Measurements from ENCODE around the gene DTYMK.
"Not testable (repeated sequence)": the region's sequence is repeated elsewhere in the genome, so short reads cannot be mapped to it uniquely, and the experiment has no call there.

DTYMK gene, protein sequence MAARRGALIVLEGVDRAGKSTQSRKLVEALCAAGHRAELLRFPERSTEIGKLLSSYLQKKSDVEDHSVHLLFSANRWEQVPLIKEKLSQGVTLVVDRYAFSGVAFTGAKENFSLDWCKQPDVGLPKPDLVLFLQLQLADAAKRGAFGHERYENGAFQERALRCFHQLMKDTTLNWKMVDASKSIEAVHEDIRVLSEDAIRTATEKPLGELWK
- 5.6 to 9.1 (median 8.6) reads per million in 3 donors for total RNA-seq

DNA sequence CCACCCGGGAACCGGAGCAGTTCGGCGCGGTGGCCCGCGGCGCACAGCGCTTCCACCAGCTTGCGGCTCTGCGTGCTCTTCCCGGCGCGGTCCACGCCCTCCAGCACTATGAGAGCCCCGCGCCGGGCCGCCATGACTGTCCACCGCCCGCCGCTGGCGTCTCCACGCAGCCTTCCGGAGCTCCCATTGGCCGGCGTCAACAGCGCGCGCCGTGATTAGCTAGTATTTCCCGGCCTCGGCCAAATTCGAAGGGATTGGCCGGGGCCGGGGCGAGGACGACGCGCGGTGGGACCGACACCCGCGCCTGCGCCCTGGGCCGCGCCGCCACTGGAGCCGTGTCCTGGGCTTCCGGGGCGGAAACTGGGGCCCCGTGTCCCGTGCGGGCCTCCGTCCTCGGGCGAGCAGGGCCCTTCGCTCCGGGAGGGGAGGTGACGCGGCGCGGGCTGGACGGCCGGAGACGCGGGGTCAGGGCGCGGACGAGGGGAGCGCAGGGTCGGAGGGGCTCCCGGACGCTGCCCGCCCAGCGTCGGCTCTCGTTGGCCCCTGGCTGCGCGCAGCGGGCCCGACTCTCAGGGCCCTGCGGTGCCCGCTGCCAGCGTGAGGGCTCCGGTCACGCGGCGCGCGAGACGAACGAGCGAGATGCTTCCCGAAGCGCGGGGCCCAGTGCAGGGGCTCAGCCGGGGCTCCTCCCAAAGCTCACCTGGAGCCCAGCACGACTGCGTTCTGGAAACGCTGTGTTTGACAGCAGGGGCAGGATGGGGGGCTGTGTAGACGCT is at the start of gene DTYMK:
DTYMK (minus strand) TSS at position 166 of the 776 bp plus-strand sequence; CDS start at position 134, 32 bp downstream.
- Histone ChIP-seq H3K4me3 (ENCODE audit: insufficient read depth, low read depth, low read length, poor library complexity, severe bottlenecking) (peak within 1 kb of the TSS; percentile 92), H3K36me3 (ENCODE audit: control insufficient read depth, insufficient read depth, low read length) (peaks cover 11% of the 10 kb centered on the region)

DNA sequence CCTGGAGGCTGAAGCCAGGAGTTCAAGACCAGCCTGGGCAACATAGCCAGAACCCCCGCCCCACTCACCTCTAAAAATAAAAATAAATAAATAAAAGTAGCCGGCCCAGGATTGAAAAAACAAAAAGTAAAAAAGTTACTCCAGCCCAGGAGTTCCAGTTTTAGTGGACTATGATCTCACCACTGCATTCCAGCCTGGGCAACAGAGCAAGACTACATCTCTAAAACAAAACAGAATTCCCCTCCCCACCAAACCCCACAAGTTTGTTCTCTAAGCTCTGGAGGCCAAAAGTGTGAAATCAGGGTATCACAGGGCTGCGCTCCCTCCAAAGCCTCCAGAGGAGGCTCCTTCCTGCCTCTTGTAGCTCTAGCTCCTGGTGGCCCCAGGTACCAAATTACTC is 49.5 kb upstream of the DTYMK start:
- peaks cover 20% of the 10 kb centered on the region for H3K4me1 ChIP-seq (ENCODE audit: control insufficient read depth, insufficient read depth, low read length, poor library complexity, severe bottlenecking)
- H3K27ac ChIP-seq (ENCODE audit: insufficient read depth, low read length, poor library complexity, severe bottlenecking) = no peak overlapping the region
- no peak for DNase-seq
- no peaks in the 10 kb centered on the region for H3K36me3 ChIP-seq (ENCODE audit: control insufficient read depth, insufficient read depth, low read length)
- no peaks in the 10 kb centered on the region for H3K27me3 ChIP-seq (replicated peaks; ENCODE audit: control insufficient read depth, insufficient read depth, low read length, poor library complexity, severe bottlenecking)
- no peak overlapping the region for H3K4me3 ChIP-seq (ENCODE audit: insufficient read depth, low read depth, low read length, poor library complexity, severe bottlenecking)
- no peaks in the 10 kb centered on the region for H3K9me3 ChIP-seq (ENCODE audit: control insufficient read depth, low read length)

More for the DNA sequence above, at the start of gene DTYMK:
- no peaks in the 10 kb centered on the region for H3K27me3 ChIP-seq (replicated peaks; ENCODE audit: control insufficient read depth, insufficient read depth, low read length, poor library complexity, severe bottlenecking)
- no peaks in the 10 kb centered on the region for H3K9me3 ChIP-seq (ENCODE audit: control insufficient read depth, low read length)
- peak within 1 kb of the TSS; percentile 84 for H3K27ac ChIP-seq (ENCODE audit: insufficient read depth, low read length, poor library complexity, severe bottlenecking)
- H3K4me1 ChIP-seq (ENCODE audit: control insufficient read depth, insufficient read depth, low read length, poor library complexity, severe bottlenecking) = peaks cover 16% of the 10 kb centered on the region
- DNase-seq = peak; percentile 90 to 93 (median 93)

DNA sequence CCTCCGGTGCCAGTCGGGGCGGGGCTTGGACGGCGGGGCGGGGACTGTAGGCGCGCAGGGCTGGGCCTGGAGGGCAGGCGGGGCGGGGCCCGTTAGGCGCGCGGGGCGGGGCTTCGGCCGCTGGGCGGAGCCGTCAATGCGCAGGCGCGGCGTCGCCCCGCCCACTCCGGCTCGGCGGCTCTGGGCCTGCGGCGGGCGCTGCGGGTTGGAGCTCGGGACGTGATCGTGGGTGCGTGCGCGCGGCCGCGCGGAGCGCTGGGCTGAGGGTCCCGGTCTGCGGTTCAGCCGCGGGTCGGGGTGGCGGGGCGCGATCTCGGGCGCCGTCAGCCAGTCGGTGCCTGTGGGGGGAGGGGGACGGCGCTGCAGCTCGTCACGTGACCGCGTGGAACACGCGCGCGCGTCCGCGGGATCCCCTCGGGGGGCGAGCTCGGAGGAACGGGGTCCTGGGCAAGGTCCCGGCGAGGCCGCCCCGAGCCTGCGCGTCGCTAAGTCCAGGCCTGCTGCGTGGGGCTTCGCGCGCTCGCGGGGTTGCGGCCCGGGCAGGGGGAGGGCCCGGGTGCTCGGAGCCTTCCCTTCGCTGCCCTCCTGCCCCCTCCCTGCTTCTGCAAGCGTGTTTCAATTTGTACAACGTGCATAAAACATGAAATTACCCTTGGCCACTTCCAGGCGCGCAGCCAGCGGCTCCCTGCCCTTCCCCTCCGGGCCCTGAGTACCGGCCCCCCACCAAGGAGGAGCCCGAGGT is 48.0 kb upstream of the DTYMK start, which contains the start of gene D2HGDH:
D2HGDH (plus strand) TSS at position 164 of the 742 bp plus-strand sequence. CDS start 595 bp downstream, outside the sequence.
- no peaks in the 10 kb centered on the region for H3K36me3 ChIP-seq (ENCODE audit: control insufficient read depth, insufficient read depth, low read length)
- no peaks in the 10 kb centered on the region for H3K9me3 ChIP-seq (ENCODE audit: control insufficient read depth, low read length)
- peak within 1 kb of the TSS; percentile 78 for H3K27ac ChIP-seq (ENCODE audit: insufficient read depth, low read length, poor library complexity, severe bottlenecking)
- peak within 1 kb of the TSS; percentile 85 for H3K4me3 ChIP-seq (ENCODE audit: insufficient read depth, low read depth, low read length, poor library complexity, severe bottlenecking)
- DNase-seq = peak; percentile 83 to 92 (median 91)
- H3K27me3 ChIP-seq (replicated peaks; ENCODE audit: control insufficient read depth, insufficient read depth, low read length, poor library complexity, severe bottlenecking) = no peaks in the 10 kb centered on the region
- peaks cover 11% of the 10 kb centered on the region for H3K4me1 ChIP-seq (ENCODE audit: control insufficient read depth, insufficient read depth, low read length, poor library complexity, severe bottlenecking)

DNA sequence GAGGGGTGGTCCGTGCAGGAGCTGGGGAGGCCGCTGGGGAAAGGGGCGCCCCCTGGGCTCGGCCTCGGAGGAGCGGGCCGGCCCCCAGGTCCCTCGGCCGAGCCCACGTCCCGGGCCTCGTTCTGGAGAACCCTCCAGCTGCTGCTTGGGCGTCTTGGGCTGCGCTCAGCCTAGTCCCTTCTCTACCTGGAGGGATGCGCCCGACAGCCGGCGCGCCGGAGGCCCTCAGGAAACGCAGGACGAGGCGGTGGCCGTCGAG is 47.5 kb upstream of the DTYMK start:
- no peaks in the 10 kb centered on the region for H3K9me3 ChIP-seq (ENCODE audit: control insufficient read depth, low read length)
- peak overlapping the region; percentile 60 for H3K27ac ChIP-seq (ENCODE audit: insufficient read depth, low read length, poor library complexity, severe bottlenecking)
- H3K36me3 ChIP-seq (ENCODE audit: control insufficient read depth, insufficient read depth, low read length) = no peaks in the 10 kb centered on the region
- no peak for DNase-seq
- peak overlapping the region; percentile 85 for H3K4me3 ChIP-seq (ENCODE audit: insufficient read depth, low read depth, low read length, poor library complexity, severe bottlenecking)
- H3K27me3 ChIP-seq (replicated peaks; ENCODE audit: control insufficient read depth, insufficient read depth, low read length, poor library complexity, severe bottlenecking) = no peaks in the 10 kb centered on the region
- H3K4me1 ChIP-seq (ENCODE audit: control insufficient read depth, insufficient read depth, low read length, poor library complexity, severe bottlenecking) = peaks cover 6% of the 10 kb centered on the region

DNA sequence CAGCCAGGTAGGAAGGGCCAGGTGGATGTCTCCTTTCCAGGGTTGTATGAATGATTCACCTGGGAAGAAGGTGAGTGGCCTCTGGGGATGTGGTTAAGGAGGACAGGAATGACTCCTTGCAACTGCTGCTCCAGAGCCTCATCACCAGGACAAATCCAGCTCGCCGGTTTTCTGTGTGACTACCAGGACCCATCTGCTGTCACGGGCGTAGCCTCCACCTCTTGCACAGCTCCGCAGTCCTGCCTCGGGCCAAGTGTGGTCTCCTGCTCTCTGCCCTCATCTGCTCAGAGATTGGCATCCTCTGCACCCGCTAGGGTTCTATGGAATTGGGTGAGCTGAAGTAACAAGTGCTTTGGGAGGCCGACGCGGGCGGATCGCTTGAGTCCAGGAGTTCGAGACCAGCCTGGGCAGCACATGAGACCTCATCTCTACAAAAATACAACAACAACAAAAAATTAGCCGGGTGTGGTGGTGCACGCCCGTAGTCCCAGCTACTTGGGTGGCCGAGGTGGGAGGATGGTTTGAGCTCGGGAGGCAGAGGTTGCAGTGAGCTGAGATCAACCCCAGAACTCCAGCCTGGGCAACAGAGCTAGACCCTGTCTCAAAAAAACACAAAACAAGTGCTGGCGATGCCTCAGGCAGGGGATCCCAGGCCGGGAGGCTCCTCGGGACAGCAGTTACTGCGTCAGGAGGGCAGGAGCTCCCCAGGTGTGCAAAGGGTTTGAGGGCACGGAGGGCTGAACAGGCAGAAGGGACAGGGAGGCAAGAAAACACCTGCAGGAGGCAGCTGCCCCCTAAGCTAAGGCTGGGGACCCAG is 47.0 kb upstream of the DTYMK start:
- no peak for DNase-seq
- Histone ChIP-seq H3K27ac (ENCODE audit: insufficient read depth, low read length, poor library complexity, severe bottlenecking) (peak overlapping the region; percentile 60), H3K36me3 (ENCODE audit: control insufficient read depth, insufficient read depth, low read length) (no peaks in the 10 kb centered on the region), H3K4me1 (ENCODE audit: control insufficient read depth, insufficient read depth, low read length, poor library complexity, severe bottlenecking) (peaks cover 6% of the 10 kb centered on the region), H3K9me3 (ENCODE audit: control insufficient read depth, low read length) (no peaks in the 10 kb centered on the region), H3K27me3 (replicated peaks; ENCODE audit: control insufficient read depth, insufficient read depth, low read length, poor library complexity, severe bottlenecking) (no peaks in the 10 kb centered on the region), H3K4me3 (ENCODE audit: insufficient read depth, low read depth, low read length, poor library complexity, severe bottlenecking) (peak overlapping the region; percentile 85)

DNA sequence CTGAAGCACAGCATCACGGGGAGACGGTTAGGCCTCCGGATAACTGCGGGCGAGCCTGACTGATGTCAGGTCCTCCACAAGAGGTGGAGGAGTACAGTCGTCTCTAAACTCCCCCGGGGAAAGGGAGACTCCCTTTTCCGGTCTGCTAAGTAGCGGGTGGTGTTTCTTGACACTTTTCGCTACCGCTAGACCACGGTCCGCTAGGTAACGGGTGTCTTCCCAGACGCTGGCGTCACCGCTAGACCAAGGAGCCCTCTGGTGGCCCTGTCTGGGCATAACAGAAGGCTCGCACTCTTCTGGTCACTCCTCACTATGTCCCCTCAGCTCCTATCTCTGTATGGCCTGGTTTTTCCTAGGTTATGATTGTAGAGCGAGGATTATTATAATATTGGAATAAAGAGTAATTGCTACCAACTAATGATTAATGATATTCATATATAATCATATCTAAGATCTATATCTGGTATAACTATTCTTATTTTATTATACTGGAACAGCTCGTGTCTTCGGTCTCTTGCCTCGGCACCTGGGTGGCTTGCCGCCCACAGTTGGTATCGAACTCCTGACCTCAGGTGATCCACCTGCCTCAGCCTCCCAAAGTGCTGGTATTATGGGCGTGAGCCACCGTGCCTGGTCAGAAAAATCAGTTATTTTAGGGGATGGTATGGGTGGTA is 46.0 kb upstream of the DTYMK start:
- DNase-seq = peak; percentile 32 to 44 (median 42)
- not testable (repeated sequence) for H3K36me3 ChIP-seq (ENCODE audit: control insufficient read depth, insufficient read depth, low read length); H3K27me3 ChIP-seq (replicated peaks; ENCODE audit: control insufficient read depth, insufficient read depth, low read length, poor library complexity, severe bottlenecking); H3K4me3 ChIP-seq (ENCODE audit: insufficient read depth, low read depth, low read length, poor library complexity, severe bottlenecking); H3K27ac ChIP-seq (ENCODE audit: insufficient read depth, low read length, poor library complexity, severe bottlenecking); H3K4me1 ChIP-seq (ENCODE audit: control insufficient read depth, insufficient read depth, low read length, poor library complexity, severe bottlenecking); H3K9me3 ChIP-seq (ENCODE audit: control insufficient read depth, low read length)

DNA sequence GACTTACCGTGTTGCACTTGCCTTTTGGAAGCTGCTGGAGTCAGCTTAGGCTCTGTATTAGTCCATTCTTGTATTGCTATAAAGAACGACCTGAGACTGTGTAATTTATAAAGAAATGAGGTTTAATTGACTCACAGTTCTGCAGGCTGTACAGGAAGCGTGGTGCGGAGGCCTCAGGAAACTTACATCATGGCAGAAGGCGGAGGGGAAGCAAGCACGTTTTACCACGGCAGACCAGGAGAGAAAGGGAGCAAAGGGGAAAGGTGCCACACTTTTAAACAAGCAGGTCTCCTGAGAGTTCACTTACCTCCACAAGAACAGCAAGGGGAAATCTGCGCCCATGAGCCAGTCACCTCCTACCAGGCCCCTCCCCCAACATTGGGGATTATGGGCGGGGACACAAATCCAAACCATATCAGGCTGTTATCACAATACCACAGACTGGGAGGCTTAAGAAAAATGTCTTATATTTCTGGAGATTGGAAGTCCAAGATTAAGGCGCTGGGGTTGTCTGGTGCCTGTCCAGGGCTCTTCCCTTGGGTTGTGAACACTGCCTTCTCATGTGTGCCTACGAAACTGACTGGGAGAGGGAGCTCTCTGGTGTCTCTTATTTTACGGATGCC is 44.2 kb upstream of the DTYMK start:
- Histone ChIP-seq H3K4me1 (ENCODE audit: control insufficient read depth, insufficient read depth, low read length, poor library complexity, severe bottlenecking) (peaks cover 6% of the 10 kb centered on the region), H3K27ac (ENCODE audit: insufficient read depth, low read length, poor library complexity, severe bottlenecking) (no peak overlapping the region), H3K27me3 (replicated peaks; ENCODE audit: control insufficient read depth, insufficient read depth, low read length, poor library complexity, severe bottlenecking) (no peaks in the 10 kb centered on the region), H3K4me3 (ENCODE audit: insufficient read depth, low read depth, low read length, poor library complexity, severe bottlenecking) (no peak overlapping the region), H3K9me3 (ENCODE audit: control insufficient read depth, low read length) (no peaks in the 10 kb centered on the region), H3K36me3 (ENCODE audit: control insufficient read depth, insufficient read depth, low read length) (no peaks in the 10 kb centered on the region)
- no peak for DNase-seq

DNA sequence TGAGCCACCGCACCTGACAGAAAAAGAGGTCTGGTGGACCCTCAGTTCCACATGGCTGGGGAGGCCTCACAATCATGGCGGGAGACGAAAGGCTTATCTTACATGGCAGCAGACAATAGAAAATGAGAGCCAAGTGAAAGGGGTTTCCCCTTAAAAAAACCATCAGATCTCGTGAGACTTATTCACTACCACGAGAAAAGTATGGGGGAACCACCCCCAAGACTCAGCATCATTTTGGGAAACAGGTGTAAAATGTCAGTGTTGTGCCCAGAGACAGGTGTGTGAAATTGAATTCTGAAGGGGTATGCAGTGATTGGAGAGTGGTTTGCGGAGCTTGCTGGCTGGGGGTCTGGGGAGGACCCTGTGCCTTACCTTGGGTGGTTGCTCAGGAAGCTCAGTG is 43.3 kb upstream of the DTYMK start:
- Histone ChIP-seq H3K27ac (ENCODE audit: insufficient read depth, low read length, poor library complexity, severe bottlenecking) (no peak overlapping the region), H3K9me3 (ENCODE audit: control insufficient read depth, low read length) (no peaks in the 10 kb centered on the region), H3K36me3 (ENCODE audit: control insufficient read depth, insufficient read depth, low read length) (no peaks in the 10 kb centered on the region), H3K4me3 (ENCODE audit: insufficient read depth, low read depth, low read length, poor library complexity, severe bottlenecking) (no peak overlapping the region), H3K4me1 (ENCODE audit: control insufficient read depth, insufficient read depth, low read length, poor library complexity, severe bottlenecking) (no peaks in the 10 kb centered on the region), H3K27me3 (replicated peaks; ENCODE audit: control insufficient read depth, insufficient read depth, low read length, poor library complexity, severe bottlenecking) (no peaks in the 10 kb centered on the region)
- no peak for DNase-seq

DNA sequence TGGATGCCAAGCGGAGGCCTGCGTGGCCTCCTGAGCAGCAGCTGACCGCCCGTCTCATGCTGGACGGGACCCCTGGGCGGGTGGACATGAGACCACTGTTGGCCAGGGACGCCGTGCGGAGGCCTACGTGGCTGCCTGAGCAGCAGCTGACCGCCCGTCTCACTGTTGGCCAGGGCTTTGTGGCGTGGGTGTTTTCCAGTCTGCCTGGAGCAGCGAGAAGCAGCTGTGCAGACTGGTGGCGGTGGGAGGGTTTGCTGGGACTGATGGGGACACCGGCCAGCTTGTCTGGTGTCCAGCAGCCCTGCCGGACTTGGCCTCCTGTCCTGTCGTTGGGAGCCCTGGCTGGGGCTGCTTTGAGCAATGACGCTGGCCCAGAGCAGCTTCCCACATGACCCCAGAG is 42.0 kb upstream of the DTYMK start:
- Histone ChIP-seq H3K4me1 (ENCODE audit: control insufficient read depth, insufficient read depth, low read length, poor library complexity, severe bottlenecking) (no peaks in the 10 kb centered on the region), H3K36me3 (ENCODE audit: control insufficient read depth, insufficient read depth, low read length) (no peaks in the 10 kb centered on the region), H3K4me3 (ENCODE audit: insufficient read depth, low read depth, low read length, poor library complexity, severe bottlenecking) (no peak overlapping the region), H3K27me3 (replicated peaks; ENCODE audit: control insufficient read depth, insufficient read depth, low read length, poor library complexity, severe bottlenecking) (no peaks in the 10 kb centered on the region), H3K27ac (ENCODE audit: insufficient read depth, low read length, poor library complexity, severe bottlenecking) (no peak overlapping the region), H3K9me3 (ENCODE audit: control insufficient read depth, low read length) (no peaks in the 10 kb centered on the region)
- DNase-seq = no peak
